ENCODE data around the gene ARHGEF25.
"Not testable (repeated sequence)": the region's sequence is repeated elsewhere in the genome, so short reads cannot be mapped to it uniquely, and the experiment has no call there.

Gene ARHGEF25

GRCh38 chr12:57615637-57616036 lies 4.4 kb downstream of the ARHGEF25 start:
- H3K27ac ChIP-seq, result no peak overlapping the region
- no peak for TF ChIP-seq CTCF (conservative IDR thresholded peaks at IDR 0.05)

- H3K27ac ChIP-seq, result no peak overlapping the region
- TF ChIP-seq CTCF (conservative IDR thresholded peaks at IDR 0.05), result no peak
Observed at GRCh38 chr12:57616383-57617101, 5.3 kb downstream of the ARHGEF25 start.

- TF ChIP-seq CTCF (conservative IDR thresholded peaks at IDR 0.05), result no peak
- no peak overlapping the region for H3K27ac ChIP-seq
Observed at GRCh38 chr12:57617942-57618341, 6.7 kb downstream of the ARHGEF25 start.

GRCh38 chr12:57618431-57618830 lies 7.2 kb downstream of the ARHGEF25 start:
- H3K27ac ChIP-seq, result not testable (repeated sequence)

- no peak for TF ChIP-seq CTCF (conservative IDR thresholded peaks at IDR 0.05)
- no peak overlapping the region for H3K27ac ChIP-seq
Observed at GRCh38 chr12:57618966-57619433, 7.8 kb downstream of the ARHGEF25 start.

- no peak for TF ChIP-seq CTCF (conservative IDR thresholded peaks at IDR 0.05)
- no peak overlapping the region for H3K27ac ChIP-seq
Observed at GRCh38 chr12:57619434-57620244, 8.4 kb downstream of the ARHGEF25 start.

- TF ChIP-seq CTCF (conservative IDR thresholded peaks at IDR 0.05), result no peak
- H3K27ac ChIP-seq, result no peak overlapping the region
Observed at GRCh38 chr12:57620245-57620935, 9.2 kb downstream of the ARHGEF25 start.
